Measurements from ENCODE around the gene HOXB1.

DNA sequence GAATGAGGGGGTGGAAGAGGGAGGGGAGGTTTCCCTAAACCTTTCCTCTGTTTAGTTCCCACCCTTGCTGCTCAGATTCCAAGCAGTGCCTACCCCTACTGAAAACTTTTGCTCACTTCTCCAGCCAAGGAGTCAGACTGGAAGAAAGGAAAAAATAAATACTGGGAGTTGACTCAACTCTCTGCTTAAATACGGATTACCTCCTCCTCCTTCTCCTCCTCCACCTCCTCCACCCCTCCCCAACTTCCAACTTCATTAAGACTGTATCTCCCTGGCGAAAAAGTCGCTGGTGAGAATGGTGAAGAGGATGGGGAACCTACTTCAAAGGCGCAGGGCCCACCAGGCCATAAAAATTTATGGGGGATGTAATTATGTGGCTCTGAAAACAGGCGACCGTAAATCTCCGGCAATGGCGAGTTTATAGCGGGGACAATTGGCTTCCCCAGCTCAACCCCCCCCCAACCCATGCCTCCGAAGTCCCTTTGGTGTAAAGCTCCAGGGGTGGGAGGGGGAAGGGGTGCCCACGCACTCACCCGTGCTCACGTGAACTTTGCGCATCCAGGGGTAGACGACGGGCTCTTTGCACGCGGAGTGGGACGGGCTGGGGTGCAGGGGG, 46.6 kb upstream of the HOXB1 start:
- TF ChIP-seq TCF12 (IDR thresholded peaks at IDR 0.05), result no peak
- TF ChIP-seq, protein P1, sequence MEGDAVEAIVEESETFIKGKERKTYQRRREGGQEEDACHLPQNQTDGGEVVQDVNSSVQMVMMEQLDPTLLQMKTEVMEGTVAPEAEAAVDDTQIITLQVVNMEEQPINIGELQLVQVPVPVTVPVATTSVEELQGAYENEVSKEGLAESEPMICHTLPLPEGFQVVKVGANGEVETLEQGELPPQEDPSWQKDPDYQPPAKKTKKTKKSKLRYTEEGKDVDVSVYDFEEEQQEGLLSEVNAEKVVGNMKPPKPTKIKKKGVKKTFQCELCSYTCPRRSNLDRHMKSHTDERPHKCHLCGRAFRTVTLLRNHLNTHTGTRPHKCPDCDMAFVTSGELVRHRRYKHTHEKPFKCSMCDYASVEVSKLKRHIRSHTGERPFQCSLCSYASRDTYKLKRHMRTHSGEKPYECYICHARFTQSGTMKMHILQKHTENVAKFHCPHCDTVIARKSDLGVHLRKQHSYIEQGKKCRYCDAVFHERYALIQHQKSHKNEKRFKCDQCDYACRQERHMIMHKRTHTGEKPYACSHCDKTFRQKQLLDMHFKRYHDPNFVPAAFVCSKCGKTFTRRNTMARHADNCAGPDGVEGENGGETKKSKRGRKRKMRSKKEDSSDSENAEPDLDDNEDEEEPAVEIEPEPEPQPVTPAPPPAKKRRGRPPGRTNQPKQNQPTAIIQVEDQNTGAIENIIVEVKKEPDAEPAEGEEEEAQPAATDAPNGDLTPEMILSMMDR (IDR thresholded peaks at IDR 0.05), result no peak

Measured in SK-N-SH (cell line).